Measurements from ENCODE around the gene MED15. TPM values are rescaled to one million over a fixed set of nuclear protein-coding genes. Genes with fewer than 3 reads are reported as not detected.
A peak's percentile ranks its signal among the peaks of the same experiment; 100 is the strongest.

The MED15 gene
- total and polyA plus RNA-seq, 2 of the 8 experiments (the other 6 are each of a cell fraction or from before 2014, with no cell fraction given) = 28.3 to 57.1 TPM

- H3K36me3 ChIP-seq (ENCODE audit: control insufficient read depth in 2 of 4, insufficient read depth in 4 of 4, low read length in 3 of 4) = no peaks in the 10 kb centered on the region
- CTCF ChIA-PET (ENCODE audit: partially characterized antibody) = interaction anchor here (0.6 to 4.7 kb wide), 18 partner anchors 10 to 189 kb away, joined by 3 to 28 read pairs (median 4); no protein-coding TSS in a partner anchor
- H3K9me3 ChIP-seq (ENCODE audit: insufficient read depth in 2 of 2, low read depth in 1 of 2, low read length in 1 of 2) = no peaks in the 10 kb centered on the region
- H3K4ac ChIP-seq (replicated peaks; ENCODE audit: insufficient read length, low read depth, low read length) = no peak overlapping the region
- H2BK15ac ChIP-seq (ENCODE audit: low read length) = peak overlapping the region; percentile 88; the same call in 1 of the 2 replicates
- H3K23me2 ChIP-seq (ENCODE audit: low read depth, low read length) = no peaks in the 10 kb centered on the region
- FAIRE-seq = no peak
- H4K20me1 ChIP-seq (replicated peaks in 1 of 2; ENCODE audit: control insufficient read depth in 1 of 2, insufficient read depth in 2 of 2, low read length in 2 of 2) = no peaks in the 10 kb centered on the region
- H2BK5ac ChIP-seq (ENCODE audit: low read depth, low read length) = peak overlapping the region; percentile 5; the same call in 1 of the 2 replicates
- no peak overlapping the region for H2AK5ac ChIP-seq (ENCODE audit: low read depth, low read length)
- no peak overlapping the region; the same call in 1 of the 2 replicates for H3K18ac ChIP-seq (ENCODE audit: extremely low read depth, low read length)
- H3K4me3 ChIP-seq (ENCODE audit: extremely low read depth in 1 of 4, insufficient read depth in 2 of 4, low read depth in 3 of 4, low read length in 4 of 4) = no peak overlapping the region
- no peak overlapping the region for H3K27ac ChIP-seq (ENCODE audit: low read depth, low read length)
- H4K5ac ChIP-seq (ENCODE audit: insufficient read length, low read depth, low read length) = no peak overlapping the region
- peaks cover 0 to 20% (median 8%) of the 10 kb centered on the region in 4 experiments; a peak in 5 of 7 replicates for H3K4me1 ChIP-seq (replicated peaks in 1 of 4; ENCODE audit: control insufficient read depth in 3 of 4, insufficient read depth in 4 of 4, low read length in 3 of 4)
- no peak overlapping the region for H3K56ac ChIP-seq (replicated peaks; ENCODE audit: insufficient read length, low read depth, low read length)
- peak overlapping the region; percentile 45; the same call in 1 of the 2 replicates for H2AFZ ChIP-seq (ENCODE audit: low read length)
- WGBS, 2 experiments (ENCODE audit: extremely low coverage in 1 of 2, insufficient coverage in 1 of 2, insufficient read length in 1 of 2, insufficient replicate concordance in 2 of 2, low coverage in 1 of 2, low lambda C conversion rate in 2 of 2, missing lambda C conversion rate in 1 of 2) = 72% methylated on average over 27 of the region's 31 CpGs; no CpG with 5 or more reads in 1 of the 2 experiments
- H4K91ac ChIP-seq (replicated peaks; ENCODE audit: insufficient read length, low read length) = peak overlapping the region; percentile 30
- no peak overlapping the region; the same call in 1 of the 2 replicates for H2BK12ac ChIP-seq (ENCODE audit: low read depth, low read length)
- POLR2A ChIA-PET (ENCODE audit: partially characterized antibody) = no interaction called here
- H3K14ac ChIP-seq (ENCODE audit: insufficient read length) = no peak overlapping the region
- no peaks in the 10 kb centered on the region for H3K79me2 ChIP-seq (ENCODE audit: control insufficient read depth in 1 of 2, insufficient read depth in 2 of 2, low read length in 2 of 2)
- H2BK20ac ChIP-seq (ENCODE audit: low read length) = no peak overlapping the region
- peak in 1 of 2 experiments; percentile 58 for DNase-seq (ENCODE audit: low read depth in 1 of 2, low spot score in 2 of 2)
- no peak overlapping the region for H3K23ac ChIP-seq (ENCODE audit: insufficient read length)
- no peak overlapping the region for H3K9ac ChIP-seq (replicated peaks in 1 of 4; ENCODE audit: extremely low read depth in 1 of 4, low read depth in 3 of 4, low read length in 3 of 4)
- H3K4me2 ChIP-seq (ENCODE audit: insufficient read depth in 1 of 2, low read depth in 2 of 2, low read length in 2 of 2) = no peak overlapping the region
- H3K27me3 ChIP-seq (replicated peaks in 1 of 4; ENCODE audit: control insufficient read depth in 3 of 4, extremely low read depth in 1 of 4, insufficient read depth in 3 of 4, low read length in 3 of 4) = no peaks in the 10 kb centered on the region
- H3K79me1 ChIP-seq (ENCODE audit: low read depth, low read length) = no peaks in the 10 kb centered on the region
- no peak overlapping the region for H2BK120ac ChIP-seq (replicated peaks; ENCODE audit: low read depth, low read length)
- H4K8ac ChIP-seq (ENCODE audit: extremely low read depth, insufficient read depth, low read length) = peak overlapping the region; percentile 81
- no peak for TF ChIP-seq CTBP2 (IDR thresholded peaks at IDR 0.05; ENCODE audit: borderline replicate concordance, insufficient read depth, insufficient read length, low read length)
- no peak for TF ChIP-seq EP300 (IDR thresholded peaks at IDR 0.05; ENCODE audit: borderline replicate concordance in 1 of 2, low read depth in 2 of 2, low read length in 2 of 2)
- TF ChIP-seq CTCF (IDR thresholded peaks at IDR 0.05; ENCODE audit: control extremely low read depth in 1 of 3, insufficient read depth in 1 of 3, low read depth in 1 of 3, low read length in 3 of 3) = no peak
- no peak for TF ChIP-seq RBBP5 (IDR thresholded peaks at IDR 0.05; ENCODE audit: borderline replicate concordance, low read depth, low read length)
- TF ChIP-seq RAD21 (IDR thresholded peaks at IDR 0.05 in 1 of 2, conservative IDR thresholded peaks at IDR 0.05 in 1 of 2; ENCODE audit: low read depth in 2 of 2, low read length in 2 of 2) = 0 out of 4 replicates have a peak, but pooled peaks of 1 of the 2 experiments have one; percentile 1
- TF ChIP-seq EGR1 (IDR thresholded peaks at IDR 0.05; ENCODE audit: borderline replicate concordance, low read depth, low read length) = no peak
- TF ChIP-seq POLR2A (IDR thresholded peaks at IDR 0.05; ENCODE audit: control extremely low read depth in 1 of 2, low read depth in 2 of 2, low read length in 2 of 2) = no peak
These were observed 99.9 kb downstream of the MED15 start for GRCh38 chr22:20607157-20607907.

Data from H1 (cell line).